22Rv1 (cell line): ENCODE results near the gene CST7.

Experiments
- CTCF ChIP-seq: fragments of 450-650 bp; IDR thresholded peaks from 2 replicates; pipeline ENCODE4 v1.5.1; 2017; ENCODE audit warnings: mild to moderate bottlenecking
- ZFX ChIP-seq: fragments of 450-650 bp; IDR thresholded peaks from 2 replicates; pipeline ENCODE4 v1.6.1; 2017; ENCODE audit warnings: antibody characterized with exemption, borderline replicate concordance

DNA sequence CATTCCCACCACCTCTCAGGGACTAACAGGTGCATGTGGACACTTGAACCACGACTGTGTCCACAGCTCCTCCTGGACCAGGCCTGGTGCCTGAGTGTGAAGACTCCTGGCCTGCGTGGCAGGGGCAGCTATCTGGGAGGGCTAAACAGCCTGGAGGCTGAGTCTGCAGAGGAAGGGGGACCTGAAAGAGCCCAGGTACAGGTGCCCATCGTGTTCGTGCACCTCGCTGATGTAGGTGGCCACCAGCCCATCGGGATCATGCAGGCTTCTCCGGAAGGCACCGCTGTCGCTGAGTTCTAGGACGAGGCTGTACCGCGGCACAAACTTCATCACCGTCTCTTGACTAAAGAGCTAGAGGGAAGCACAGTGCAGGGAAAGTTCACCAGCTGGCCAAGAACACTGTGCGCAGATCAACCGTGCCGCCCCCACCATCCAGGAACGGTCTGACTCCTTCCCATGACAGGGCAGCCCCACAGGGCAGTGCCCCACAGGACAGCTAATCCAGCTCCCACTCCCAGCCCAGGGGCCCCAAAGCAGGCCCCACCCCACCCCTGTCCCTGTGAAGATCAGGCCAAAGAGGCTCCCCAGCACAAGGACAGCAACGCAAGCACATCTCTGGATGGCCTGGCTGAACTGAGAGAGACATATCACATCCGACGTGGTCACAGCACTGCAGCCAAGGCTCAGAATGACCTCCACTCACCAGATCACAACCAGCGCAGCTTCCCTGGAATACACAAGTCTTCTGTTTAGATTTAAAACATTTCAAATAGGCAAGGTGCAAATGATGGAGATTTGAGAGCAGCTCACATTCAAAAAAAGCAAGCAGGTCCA is 14.8 kb downstream of the CST7 start:
- TF ChIP-seq CTCF (no peak), ZFX (no peak)
